GM12873 (cell line): Measurements from ENCODE around the gene MYOF.

ENCODE experiments used
- CTCF ChIP-seq: IDR thresholded peaks from 2 replicates; pipeline ENCODE4 v1.5.1; 2012; ENCODE audit warnings: low read depth, mild to moderate bottlenecking, moderate library complexity, low read length, control low read depth; ENCODE audit not compliant: insufficient read depth; ENCODE audit errors: missing control alignments

The MYOF gene

GRCh38 chr10:93344691-93345090 is 137.4 kb downstream of the MYOF start:
- TF ChIP-seq CTCF: no peak

GRCh38 chr10:93342921-93343320 is 139.2 kb downstream of the MYOF start:
- TF ChIP-seq CTCF: no peak

GRCh38 chr10:93342366-93342765 is 139.8 kb downstream of the MYOF start:
- TF ChIP-seq CTCF: no peak

- TF ChIP-seq CTCF: no peak
Measured at GRCh38 chr10:93337309-93337721, 144.8 kb downstream of the MYOF start.

GRCh38 chr10:93336678-93337077 is 145.5 kb downstream of the MYOF start:
- TF ChIP-seq CTCF: no peak

- no peak for TF ChIP-seq CTCF
Measured at GRCh38 chr10:93336110-93336509, 146.0 kb downstream of the MYOF start.

- TF ChIP-seq CTCF: no peak
Measured at GRCh38 chr10:93334901-93335327, 147.2 kb downstream of the MYOF start.

- no peak for TF ChIP-seq CTCF
Measured at GRCh38 chr10:93334181-93334580, 148.0 kb downstream of the MYOF start.
